ENCODE measurements around the gene DOK7. TPM values are rescaled to one million over a fixed set of nuclear protein-coding genes. Genes with fewer than 3 reads are reported as not detected.

Gene DOK7, protein sequence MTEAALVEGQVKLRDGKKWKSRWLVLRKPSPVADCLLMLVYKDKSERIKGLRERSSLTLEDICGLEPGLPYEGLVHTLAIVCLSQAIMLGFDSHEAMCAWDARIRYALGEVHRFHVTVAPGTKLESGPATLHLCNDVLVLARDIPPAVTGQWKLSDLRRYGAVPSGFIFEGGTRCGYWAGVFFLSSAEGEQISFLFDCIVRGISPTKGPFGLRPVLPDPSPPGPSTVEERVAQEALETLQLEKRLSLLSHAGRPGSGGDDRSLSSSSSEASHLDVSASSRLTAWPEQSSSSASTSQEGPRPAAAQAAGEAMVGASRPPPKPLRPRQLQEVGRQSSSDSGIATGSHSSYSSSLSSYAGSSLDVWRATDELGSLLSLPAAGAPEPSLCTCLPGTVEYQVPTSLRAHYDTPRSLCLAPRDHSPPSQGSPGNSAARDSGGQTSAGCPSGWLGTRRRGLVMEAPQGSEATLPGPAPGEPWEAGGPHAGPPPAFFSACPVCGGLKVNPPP
- total RNA-seq = 0.11 TPM in 1 of 2 replicates, not detected in the other

DNA sequence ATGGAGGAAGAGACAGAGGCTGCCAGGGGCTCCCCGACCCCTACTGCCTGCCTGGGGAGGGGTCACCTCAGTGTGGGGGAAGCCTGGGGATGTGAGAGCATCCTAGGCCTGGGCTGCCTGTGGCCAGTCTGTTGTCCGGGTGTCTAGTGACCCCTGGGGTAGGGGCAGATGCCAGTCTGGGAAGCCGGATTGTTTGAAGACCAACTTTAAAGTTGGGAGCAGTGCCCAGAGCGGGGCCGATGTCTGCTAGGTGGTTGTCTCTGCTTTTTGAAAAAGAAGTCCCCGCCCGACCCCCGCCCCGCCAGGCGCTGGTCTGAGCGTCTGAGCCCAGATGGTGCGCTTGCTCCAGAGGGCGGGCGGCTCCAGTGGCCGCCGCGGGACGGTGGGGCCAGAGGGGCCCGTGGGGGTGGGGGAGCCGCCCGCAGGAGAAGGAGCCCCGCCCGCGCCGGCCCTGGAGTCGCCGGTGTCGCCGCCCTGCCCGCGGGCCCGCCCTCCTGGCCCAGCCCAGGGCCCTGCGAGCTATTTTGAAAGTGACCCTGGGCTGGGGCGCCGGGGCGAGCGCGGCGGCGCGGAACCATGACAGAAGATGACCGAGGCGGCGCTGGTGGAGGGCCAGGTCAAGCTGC, at the start of gene DOK7:
TSS of gene DOK7 (plus strand) at position 517 of the 626 bp plus-strand sequence. CDS start at position 587, 70 bp downstream.

DNA sequence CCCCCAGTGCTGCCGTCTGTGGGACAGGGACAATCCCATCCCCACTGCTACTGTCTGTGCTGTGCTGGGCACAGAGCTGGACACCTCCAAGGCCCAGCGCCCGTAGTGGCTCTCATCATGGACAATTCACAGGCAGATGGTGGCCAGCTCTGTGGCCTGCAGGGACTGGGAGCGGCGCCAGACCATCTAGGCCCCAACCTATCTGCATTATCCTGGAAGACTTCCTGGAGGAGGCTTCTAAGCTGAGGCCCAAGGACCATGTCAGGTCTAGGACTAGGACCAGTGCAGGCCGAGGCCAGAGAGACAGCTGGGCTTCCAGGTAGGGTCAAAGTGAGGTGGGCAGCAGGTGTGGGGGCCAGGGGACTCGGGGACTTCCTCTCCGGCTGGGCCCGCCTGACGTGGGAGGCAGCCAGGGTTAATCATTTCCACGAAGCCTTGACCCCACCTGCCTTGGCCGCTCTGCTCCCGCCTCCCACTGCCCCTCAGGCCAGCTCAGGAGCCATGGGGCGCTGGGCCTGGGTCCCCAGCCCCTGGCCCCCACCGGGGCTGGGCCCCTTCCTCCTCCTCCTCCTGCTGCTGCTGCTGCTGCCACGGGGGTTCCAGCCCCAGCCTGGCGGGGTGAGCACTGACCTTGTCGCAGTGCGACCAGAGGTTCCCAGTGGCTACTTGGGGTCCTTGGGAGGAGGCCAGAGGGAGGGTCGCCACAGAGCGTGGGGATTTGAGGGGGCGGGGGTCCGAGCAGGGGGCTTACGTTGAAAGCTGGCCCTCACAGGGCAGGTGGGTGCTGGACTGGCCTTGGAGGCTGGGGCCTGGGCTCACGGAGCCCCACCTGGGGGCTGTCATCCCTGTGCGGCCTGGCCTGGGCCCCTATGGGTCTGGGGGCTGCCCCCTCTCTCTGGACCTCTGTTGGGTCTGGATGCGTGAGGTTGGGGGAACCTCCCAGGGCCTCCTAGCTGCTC, 21.3 kb upstream of the DOK7 start, which contains the start of gene HGFAC:
TSS of gene HGFAC (plus strand) at position 468 of the 959 bp plus-strand sequence. CDS start at position 502, 34 bp downstream.

DNA sequence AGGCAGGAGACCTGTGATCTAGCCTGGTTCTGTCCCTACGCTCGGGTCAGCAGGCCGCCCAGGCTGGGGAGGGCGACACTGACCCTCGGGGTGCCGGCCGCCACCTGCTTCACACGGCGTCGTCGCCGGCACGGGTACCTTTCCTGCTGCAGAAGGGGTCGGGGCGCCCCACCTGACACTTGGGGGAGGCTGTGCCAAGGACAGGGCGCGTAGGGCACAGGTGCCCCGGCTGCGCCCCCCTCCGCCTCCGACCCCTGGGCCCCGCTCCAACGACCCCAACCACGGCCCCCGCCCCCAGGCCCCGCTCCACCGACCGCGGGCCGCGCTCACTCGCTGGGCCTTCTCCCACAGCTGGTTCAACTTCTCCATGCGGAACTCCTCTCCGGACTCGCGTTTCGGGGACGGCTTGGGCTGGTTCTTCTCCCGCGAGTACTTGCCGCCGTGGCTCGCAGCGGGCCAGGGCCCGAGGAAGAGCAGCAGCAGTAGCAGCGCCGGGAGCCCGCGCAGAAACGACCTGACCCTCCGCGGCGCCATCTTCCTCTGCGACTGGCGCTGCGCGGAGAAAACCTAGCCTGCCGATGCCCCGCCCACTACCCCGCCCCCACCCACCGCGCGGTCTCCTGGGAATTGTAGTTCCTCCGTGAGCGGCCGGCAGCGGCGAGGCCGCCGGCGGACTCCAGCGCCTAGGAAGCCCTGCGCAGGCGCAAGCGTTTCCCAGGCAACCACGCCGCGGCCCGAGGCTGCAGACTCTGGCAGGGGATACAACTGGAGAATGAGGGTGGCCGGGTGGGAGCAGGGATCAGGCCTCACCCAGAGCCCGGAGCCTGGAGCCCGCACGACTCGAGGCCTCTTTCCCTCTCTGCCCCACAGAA, 69.0 kb downstream of the DOK7 start, which contains the start of gene LRPAP1:
TSS of gene LRPAP1 (minus strand) at position 544 of the 872 bp plus-strand sequence. CDS start at position 534, 10 bp downstream.

Other genes starting within 250 kb of the DOK7 start
- gene MSANTD1, start 214.1 kb upstream of the DOK7 start, total RNA-seq = 0.09 and 0.11 TPM in 2 replicates
- 36.5 and 39.3 TPM in 2 replicates for gene RGS12, start 170.3 kb upstream of the DOK7 start, total RNA-seq
- under 0.01 TPM in 1 of 2 replicates, not detected in the other for gene HGFAC, start 21.3 kb upstream of the DOK7 start, total RNA-seq
- 70.6 and 94.2 TPM in 2 replicates for gene LRPAP1, start 69.1 kb downstream of the DOK7 start, total RNA-seq